ENCODE measurements around the gene IL12RB2.

The IL12RB2 gene

DNA sequence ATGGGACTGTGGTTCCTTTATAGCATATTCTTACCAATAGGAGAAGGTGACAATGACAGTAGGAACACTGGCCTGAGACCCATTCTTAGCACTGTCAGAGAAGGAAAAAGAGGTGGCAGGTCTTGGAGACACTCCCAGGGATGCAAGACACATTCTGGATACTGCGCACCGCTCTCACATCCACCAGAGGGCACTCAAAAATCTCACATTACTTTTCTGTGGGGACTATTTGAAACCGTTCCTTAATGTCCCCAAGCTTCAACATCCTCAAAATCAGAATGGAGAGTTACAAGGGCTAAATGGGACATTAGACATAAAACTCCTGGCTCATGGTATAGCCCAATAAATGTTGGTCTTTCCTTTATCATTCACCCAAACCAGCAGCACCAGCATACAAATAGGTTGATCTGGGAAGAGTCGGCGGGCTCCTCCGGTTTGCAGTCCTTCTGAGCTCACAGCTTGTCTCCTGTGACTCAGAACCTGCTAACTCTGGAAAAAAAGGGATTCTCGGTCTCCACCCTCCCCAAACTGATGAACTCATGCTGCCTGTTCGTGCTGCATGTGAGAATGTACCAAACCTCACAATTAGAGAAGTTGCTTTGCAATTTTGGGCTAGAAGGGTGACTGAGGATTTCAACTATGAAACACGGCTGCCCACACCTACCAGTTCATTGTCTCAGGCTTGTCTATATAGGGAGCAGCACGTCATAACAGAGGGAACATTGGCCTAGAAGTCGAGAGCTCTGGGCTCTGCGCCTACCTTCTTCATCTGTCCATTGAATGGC is 40.2 kb downstream of the IL12RB2 start:
- no peak for DNase-seq (ENCODE audit: low read depth)

DNA sequence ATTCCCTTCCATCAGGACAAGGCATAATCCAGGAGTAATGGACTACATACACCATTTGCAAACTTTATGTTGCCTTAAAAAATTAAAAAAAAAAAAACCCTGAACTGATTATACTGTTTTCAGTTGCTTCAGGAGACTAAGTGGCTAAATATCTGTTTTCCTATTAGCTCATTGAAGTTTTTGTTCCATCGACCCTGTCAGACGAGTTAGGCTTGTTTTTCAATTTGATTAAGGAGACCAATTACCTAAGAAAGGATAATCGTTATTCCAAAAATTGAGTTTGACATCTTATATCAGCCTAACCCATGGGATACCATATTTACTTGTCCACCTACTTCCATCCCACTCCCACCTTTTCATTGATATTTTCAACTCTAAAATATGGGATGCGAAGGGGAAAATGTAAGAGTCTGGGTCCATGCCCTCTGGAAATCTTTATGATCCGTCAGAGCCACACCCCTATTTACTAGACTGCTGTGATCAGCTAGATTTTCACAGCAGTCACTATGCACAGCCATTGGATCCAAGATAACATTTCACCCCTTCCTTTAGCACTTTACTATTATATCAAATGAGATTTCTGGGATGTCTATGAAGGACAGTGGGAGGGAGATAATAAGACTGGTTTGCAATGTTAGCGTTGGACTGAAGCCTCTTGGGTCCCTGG is 41.0 kb downstream of the IL12RB2 start:
- DNase-seq (ENCODE audit: low read depth), result no peak

DNA sequence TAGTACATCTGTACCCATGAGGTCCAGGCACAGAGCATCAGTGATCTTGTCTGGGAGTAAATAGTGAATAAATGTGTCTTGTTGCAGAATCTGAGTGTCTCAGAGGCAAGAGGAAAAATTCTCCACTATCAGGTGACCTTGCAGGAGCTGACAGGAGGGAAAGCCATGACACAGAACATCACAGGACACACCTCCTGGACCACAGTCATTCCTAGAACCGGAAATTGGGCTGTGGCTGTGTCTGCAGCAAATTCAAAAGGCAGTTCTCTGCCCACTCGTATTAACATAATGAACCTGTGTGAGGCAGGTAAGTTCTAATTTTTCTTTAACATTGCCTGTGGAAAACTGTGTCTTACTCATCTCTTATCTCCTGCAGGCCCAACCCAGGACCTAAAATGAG is 43.1 kb downstream of the IL12RB2 start:
- DNase-seq (ENCODE audit: low read depth), result peak; percentile 20

DNA sequence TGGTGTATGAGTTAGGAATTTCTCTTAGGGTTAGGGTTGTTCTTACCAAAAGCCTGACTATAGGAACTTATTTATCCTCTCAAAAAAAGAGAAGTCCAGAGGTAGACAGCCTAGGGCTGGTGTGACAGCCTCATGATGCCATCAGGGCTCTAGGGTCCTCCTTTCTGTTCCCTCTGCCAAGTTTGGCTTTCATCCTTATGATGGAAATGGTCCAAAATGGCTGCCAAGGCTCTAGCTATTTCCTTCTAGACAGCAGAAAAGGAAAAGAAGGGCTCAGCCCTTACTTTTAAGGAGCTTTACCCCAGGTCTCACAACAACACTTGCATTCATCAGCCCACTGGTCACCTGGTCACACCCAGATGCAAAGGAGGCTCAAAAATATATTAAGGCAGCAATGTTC is 44.5 kb downstream of the IL12RB2 start:
- DNase-seq (ENCODE audit: low read depth), result no peak

DNA sequence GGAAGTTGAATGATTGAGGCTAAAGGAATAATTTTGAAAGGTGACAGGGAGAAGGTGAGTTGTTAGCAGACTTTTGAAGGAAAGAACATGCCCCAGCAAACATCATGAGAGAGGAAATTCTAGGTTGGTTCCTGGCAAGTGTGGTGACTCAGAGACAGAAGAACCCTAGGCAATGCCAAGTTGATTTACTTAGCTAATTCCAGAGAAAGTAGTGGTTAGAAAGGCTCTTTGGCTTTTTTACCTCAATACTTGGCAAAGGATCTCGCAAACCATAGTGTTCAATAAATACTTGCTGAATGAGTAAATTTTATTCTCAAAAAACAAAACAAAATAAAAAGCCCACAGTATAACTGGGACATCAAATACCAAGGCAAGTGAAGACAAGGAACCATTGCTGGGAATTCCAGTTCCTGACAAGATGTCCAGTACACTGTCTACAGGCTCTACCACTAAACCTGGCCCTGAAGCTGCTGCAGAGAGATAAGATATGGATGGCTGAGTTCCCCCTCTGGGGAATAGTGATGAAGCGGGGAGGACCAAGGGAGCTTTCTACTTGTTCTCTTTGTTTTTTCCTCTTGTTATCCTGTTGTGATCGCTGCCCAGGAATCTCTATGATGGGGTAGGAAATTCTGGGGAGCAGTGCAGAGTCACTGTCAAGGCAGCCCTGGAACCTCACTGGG is 48.2 kb downstream of the IL12RB2 start:
- DNase-seq (ENCODE audit: low read depth), result no peak

DNA sequence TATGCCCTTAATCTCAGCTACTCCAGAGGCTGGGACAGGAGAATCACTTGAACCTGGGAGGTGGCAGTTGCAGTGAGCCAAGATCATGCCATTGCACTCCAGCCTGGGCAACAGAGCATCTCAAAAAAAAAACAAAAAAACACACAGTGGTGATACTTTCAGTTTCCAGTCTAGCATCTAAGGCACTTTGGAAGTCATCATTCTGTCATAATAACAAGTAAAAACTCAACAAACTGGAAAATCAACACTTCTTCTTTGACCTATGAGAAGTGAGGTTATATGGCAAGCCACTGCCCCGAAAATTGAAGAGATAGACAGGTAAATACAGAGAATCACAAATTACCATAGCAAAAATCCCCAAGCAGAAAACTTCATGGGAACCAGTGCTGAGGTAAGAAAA is 51.9 kb downstream of the IL12RB2 start:
- no peak for DNase-seq (ENCODE audit: low read depth)

DNA sequence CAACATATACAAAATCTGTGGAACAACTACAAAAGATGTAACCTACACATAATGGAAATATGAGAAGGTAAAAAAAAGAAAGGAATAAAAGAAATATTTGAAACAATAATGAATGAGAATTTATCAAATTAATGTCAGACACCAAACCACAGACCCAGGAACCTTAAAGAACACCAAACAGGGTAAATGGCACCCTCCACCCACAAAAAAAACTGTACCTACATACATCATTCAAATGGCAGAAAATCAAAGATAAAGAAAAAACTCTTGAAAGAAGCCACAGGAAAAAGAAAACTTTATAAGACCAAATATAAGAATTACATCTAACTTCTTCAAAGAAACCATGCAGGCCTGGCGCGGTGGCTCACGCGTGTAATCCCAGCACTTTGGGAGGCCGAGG is 54.0 kb downstream of the IL12RB2 start:
- no peak for DNase-seq (ENCODE audit: low read depth)

DNA sequence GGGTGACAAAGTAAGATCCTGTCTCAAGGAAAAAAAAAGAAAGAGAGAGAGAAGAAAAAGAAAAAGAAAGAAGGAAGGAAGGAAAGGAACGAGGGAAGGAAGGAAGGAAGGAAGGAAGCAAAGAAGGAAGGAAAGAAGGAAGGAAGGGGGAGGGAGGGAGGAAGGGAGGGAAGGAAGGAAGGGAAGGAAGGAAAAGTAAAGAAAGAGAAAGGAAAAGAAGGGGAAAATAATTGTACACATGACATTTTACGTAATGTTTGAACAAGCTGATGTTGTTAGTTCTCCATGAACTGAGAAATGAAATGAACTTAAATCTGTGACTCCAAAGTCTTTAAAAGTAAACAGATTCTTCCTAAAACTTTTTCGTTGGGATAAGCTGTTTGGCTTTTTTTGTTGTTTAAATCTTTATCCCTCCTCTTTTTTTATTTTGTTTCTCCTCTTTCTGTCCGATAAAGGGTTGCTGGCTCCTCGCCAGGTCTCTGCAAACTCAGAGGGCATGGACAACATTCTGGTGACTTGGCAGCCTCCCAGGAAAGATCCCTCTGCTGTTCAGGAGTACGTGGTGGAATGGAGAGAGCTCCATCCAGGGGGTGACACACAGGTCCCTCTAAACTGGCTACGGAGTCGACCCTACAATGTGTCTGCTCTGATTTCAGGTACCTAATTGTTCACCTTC is 59.8 kb downstream of the IL12RB2 start:
- DNase-seq (ENCODE audit: low read depth), result no peak

DNA sequence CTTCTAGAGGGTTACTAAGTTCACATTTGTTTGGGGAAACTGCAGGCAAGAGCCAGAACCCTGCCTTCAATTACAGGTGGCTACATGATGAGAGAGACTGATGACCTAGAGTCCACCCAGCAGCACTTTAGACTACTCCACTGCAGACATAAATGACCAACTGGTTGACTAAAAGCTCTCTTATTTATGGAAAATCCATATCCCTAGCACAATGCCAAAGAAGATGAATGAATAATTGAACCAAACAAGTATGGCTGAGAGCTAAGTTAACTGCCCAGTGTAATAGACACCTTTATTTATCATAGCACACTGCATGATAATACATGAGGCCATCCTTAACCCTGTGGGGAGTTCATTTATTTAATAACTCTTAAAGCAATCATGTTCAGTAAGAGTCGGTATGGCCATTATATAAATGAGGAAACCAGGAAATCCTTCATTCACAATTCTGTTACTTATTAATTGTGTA is 60.4 kb downstream of the IL12RB2 start:
- no peak for DNase-seq (ENCODE audit: low read depth)

DNA sequence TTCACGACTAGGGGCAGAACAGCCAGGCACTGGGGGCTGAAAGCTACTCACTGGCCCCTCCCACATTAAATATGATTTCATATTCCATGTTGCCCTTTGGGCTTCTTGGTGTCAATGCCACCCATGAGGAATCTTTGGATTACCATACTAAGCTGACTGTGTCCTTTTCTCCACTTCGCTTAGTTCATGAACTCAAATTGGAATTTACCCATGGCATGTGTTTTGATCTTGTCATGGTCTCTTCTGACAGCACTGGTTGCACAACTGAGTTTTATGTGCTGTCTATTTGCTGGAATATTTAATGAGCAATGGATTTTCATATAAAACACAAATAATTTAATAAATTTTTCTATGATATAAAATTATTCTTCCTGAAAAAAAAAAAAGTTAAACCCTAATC is 63.4 kb downstream of the IL12RB2 start:
- no peak for DNase-seq (ENCODE audit: low read depth)

DNA sequence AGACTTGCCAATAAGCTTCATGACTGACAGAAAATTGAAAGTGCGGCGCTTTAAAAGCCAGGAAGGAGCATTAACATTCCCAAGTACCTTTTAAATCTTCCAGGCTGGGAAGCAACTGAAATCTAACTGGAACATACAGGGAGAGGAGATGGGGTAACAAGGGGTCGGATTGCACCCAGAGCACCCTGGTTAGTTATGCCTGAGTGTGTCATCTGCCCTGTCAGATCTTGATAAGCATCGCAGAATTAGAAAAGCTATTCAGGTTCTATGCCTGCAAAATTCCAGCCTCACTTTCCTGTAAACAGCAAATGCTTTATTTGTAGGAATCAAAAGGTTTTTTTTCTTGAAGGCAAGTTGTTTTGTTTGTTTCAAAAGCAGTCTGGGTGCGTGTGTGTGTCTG is 64.0 kb downstream of the IL12RB2 start:
- DNase-seq (ENCODE audit: low read depth), result no peak

DNA sequence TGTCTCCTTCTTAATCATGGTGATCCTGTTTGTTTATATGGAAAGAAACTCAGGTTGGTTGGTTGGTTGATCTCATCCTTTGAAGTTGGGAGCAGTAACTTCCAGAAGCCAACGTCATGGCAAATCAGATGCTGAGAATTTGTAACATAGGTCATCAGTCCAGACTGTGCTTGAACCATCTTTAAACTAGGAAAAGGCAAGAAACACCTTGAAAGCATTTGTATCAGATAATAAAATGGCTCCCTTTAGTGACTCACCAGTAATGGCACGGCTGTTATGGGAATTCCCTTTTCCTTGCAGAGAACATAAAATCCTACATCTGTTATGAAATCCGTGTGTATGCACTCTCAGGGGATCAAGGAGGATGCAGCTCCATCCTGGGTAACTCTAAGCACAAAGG is 64.5 kb downstream of the IL12RB2 start:
- DNase-seq (ENCODE audit: low read depth), result no peak

DNA sequence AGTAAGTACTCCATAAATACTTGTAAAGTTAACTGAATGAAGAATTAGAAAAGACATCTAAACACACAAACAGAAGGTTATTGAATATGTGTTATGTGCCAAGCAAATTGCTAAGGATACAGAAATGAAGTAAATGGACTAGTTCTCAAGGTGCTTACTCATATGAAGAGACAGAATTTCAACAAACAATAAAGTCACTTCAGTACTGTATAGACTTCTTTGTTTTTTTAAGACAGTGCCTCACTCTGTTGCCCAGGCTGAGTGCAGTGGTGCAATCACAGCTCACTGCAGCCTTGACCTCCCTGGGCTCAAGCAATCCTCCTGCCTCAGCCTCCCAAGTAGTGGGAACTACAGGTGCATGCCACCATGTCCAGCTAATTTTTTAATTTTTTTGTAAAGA is 65.2 kb downstream of the IL12RB2 start:
- no peak for DNase-seq (ENCODE audit: low read depth)

DNA sequence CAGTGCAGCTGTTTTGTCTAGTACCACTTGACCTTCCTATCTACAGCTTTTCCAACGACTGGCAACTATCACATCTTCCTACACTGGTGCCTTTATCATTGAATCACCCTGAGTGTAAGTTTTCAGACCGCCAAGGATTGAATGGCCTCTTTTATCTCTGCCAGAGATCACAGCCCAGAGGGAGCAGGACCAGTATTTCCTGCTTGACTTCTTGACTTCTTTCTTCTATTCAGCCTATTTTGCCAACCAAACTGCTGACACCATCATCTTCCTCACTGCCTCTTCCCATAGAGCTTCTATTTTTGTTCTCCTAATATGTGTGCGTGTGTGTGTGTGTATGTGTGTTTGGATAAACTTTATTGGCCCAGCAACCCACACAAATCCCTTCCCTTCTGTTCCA is 68.7 kb downstream of the IL12RB2 start:
- DNase-seq (ENCODE audit: low read depth), result no peak

DNA sequence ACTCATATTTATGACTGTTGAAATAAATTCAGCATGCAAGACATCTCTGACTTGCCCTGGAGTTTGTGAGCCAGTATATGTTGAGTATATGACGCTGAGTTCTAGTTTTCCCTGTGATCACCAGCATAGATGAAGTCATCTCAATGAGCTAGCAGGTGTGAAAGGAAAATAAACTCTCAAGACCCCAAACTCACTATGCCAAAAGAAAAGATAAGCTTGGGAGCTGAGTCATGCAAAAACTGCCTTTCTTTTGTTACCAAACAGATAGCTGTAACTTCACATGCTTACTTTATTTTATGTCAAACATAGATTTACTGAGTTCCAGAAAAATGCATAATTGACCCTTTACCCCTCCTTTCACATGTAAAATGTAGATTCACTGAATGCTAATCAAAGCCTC is 69.6 kb downstream of the IL12RB2 start:
- no peak for DNase-seq (ENCODE audit: low read depth)

DNA sequence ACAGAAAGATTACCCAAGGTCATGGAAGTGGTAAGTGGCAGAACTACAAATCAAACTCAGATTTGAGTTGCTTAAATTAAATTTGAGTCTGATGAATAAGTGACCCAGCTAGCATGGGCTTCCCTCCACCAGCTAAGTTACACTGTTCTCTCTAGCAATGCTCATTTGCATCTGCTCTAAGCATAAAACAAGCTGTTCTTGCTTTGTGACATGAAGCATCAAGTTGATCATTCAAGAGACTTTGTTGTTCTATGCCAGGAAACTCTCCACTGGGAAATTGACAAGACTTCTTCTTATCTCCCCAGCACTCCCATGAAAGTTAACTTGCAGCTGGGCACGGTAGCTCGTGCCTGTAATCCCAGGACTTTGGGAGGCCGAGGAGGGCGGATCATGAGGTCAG is 73.5 kb downstream of the IL12RB2 start:
- DNase-seq (ENCODE audit: low read depth), result no peak

DNA sequence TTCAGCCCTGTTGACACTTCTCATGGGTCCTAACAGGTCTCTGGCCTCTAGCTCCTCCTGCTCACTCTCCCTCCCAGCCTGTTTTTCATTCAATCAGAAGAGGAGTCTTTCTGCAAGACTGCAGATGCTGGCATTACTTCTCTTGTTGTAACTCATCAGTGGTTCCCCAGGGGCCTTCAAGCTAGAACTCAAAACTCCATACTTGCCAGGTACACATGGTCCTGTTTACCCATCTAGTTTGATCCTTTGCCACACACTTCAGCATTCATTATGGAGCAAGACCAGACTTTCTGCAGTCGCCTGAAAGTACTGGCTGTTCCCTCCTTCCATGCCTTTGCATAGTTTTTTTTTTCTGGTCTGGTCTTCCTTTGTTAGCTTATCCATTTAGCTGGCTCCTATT is 74.6 kb downstream of the IL12RB2 start:
- no peak for DNase-seq (ENCODE audit: low read depth)

DNA sequence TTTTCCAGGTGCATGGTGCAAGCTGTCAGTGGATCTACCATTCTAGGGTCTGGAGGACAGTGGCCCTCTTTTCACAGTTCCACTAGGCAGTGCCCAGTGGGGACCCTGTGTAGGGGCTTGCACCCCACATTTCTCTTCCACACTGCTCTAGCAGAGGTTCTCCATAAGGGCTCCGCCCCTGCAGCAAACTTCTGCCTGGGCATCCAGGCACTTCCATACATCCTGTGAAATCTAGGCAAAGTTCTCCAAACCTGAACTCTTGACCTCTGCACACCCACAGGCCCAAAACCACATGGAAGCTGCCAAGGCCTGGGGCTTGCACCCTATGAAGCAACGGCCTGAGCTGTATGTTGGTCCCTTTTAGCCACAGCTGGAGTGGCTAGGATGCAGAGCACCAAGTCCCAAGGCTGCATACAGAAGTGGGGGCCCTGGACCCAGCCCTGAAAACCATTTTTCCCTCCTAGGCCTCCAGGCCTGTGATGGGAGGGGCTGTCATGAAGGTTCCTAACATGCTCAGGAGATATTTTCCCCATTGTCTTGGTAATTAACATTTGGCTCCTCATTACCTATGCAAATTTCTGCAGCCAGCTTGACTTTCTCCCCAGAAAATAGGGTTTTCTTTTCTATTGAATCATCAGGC is 76.4 kb downstream of the IL12RB2 start:
- DNase-seq (ENCODE audit: low read depth), result no peak

DNA sequence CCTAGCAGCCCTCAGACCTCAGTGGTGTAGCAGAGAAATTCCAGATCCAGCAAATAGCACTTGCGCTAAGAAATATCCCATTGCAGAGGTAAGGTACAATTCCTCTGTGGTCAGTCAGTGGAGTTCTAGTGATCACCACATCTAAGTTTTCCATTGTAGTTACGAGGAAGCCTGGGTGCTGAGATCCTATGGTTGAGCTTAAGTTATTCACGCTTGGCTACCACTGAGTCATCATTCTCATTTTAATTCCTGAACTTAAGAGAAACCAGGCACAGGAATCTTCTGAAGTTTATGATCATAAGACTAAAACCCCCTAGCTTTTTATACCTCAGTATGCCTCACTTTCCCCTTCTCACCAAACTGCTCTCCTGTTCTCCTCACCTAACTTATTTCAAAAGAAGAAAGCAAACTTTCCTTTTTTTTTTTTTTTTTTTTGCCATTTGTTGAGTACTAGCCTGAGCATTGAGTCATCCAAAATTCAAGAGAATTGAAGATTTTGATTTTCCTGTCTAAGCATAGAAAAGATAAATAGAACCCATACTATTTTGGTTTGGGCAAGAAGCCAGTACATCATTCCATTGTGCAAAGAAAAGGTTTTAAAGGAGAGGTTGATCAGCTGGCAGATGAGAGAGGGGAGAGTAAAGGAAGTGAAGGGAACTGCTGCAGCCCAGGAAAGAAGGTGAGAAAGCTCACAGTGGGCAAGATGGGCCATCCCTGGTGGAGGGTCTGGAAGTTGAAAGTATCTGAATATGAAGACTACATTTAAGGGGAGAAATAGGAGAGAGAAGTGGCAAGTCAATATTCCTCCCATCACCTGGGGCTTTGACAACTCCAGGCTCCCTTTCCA is 82.6 kb downstream of the IL12RB2 start:
- no peak for DNase-seq (ENCODE audit: low read depth)

DNA sequence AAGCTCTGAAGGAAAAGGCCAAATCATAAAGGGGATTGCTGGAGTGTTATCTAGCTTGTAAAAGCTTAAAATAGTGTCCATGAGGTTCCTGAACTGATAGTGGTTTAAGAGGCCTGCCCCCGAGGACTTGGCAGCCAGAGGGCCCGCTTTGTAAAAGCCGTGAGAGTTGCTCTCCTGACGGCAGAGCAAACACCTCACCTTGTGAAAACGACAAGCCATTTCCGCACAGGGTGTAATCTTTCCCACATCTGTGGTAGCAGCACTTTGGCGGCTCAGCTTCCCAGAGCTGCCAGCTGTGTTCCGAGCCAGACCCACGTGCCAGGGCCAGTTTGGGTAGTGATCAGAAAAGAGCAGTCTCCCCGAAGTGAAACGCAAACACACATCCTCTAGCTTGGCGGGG is 85.6 kb downstream of the IL12RB2 start:
- DNase-seq (ENCODE audit: low read depth), result no peak

DNA sequence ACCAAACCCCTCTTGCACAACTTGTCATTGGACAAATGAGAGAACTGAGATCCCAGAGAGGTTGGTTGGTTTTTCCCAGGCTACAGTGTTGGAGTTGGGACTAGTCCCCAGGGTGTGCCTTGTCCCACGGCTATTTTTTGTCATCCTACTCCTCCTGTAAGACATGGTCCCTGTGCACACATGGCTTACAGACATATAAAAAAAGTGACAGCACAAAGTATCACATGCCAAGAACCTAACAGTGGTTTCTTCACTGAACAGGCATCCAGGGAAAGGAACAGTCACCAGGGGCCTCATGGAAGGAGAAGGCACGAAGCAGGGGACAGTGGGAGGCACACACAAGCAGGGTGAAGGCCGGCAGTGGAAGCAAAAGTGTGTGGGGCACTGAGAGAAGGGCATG is 86.1 kb downstream of the IL12RB2 start:
- DNase-seq (ENCODE audit: low read depth), result no peak
